HG03103 (cell line): ENCODE results near the gene TMEM200A.

Experiments used
- ATAC-seq: cut with Tn5 transposase; IDR thresholded peaks from one replicate; pipeline ENCODE4 v1.9.1; 2021; ENCODE audit warnings: low read depth; ENCODE audit not compliant: unreplicated experiment

Gene TMEM200A

GRCh38 chr6:130421585-130421984 is 55.8 kb downstream of the TMEM200A start:
- no peak for ATAC-seq

- no peak for ATAC-seq
Observed at GRCh38 chr6:130423044-130423443, 57.2 kb downstream of the TMEM200A start.

- ATAC-seq, result no peak
Observed at GRCh38 chr6:130424710-130425109, 58.9 kb downstream of the TMEM200A start.

GRCh38 chr6:130425537-130425936 is 59.7 kb downstream of the TMEM200A start:
- ATAC-seq, result no peak

- ATAC-seq, result no peak
Observed at GRCh38 chr6:130426066-130426721, 60.4 kb downstream of the TMEM200A start.

- no peak for ATAC-seq
Observed at GRCh38 chr6:130431346-130431852, 65.6 kb downstream of the TMEM200A start.

- no peak for ATAC-seq
Observed at GRCh38 chr6:130432838-130433237, 67.0 kb downstream of the TMEM200A start.

GRCh38 chr6:130434174-130434873 is 68.5 kb downstream of the TMEM200A start:
- no peak for ATAC-seq

GRCh38 chr6:130435181-130435580 is 69.4 kb downstream of the TMEM200A start:
- ATAC-seq, result no peak

GRCh38 chr6:130437961-130438360 is 72.1 kb downstream of the TMEM200A start:
- no peak for ATAC-seq

- no peak for ATAC-seq
Observed at GRCh38 chr6:130447374-130447773, 81.6 kb downstream of the TMEM200A start.

GRCh38 chr6:130452336-130452735 is 86.5 kb downstream of the TMEM200A start:
- no peak for ATAC-seq

- no peak for ATAC-seq
Observed at GRCh38 chr6:130453230-130453629, 87.4 kb downstream of the TMEM200A start.

- ATAC-seq, result no peak
Observed at GRCh38 chr6:130457605-130458004, 91.8 kb downstream of the TMEM200A start.

- no peak for ATAC-seq
Observed at GRCh38 chr6:130459316-130459715, 93.5 kb downstream of the TMEM200A start.

GRCh38 chr6:130460934-130461333 is 95.1 kb downstream of the TMEM200A start:
- ATAC-seq, result no peak

GRCh38 chr6:130466052-130466747 is 100.4 kb downstream of the TMEM200A start:
- no peak for ATAC-seq

GRCh38 chr6:130466748-130467061 is 100.9 kb downstream of the TMEM200A start:
- no peak for ATAC-seq

- ATAC-seq, result no peak
Observed at GRCh38 chr6:130467146-130468050, 101.6 kb downstream of the TMEM200A start.

- no peak for ATAC-seq
Observed at GRCh38 chr6:130470766-130471165, 104.9 kb downstream of the TMEM200A start.

- ATAC-seq, result no peak
Observed at GRCh38 chr6:130473886-130474285, 108.1 kb downstream of the TMEM200A start.
